NT2/D1 (cell line): Measurements from ENCODE around the gene CBR3.

Experiments used
- SUZ12 ChIP-seq: IDR thresholded peaks from 2 replicates; pipeline ENCODE4 v1.6.1; 2011; ENCODE audit not compliant: insufficient read length, insufficient read depth; ENCODE audit errors: extremely low read depth
- YY1 ChIP-seq: IDR thresholded peaks from 2 replicates; pipeline ENCODE4 v1.6.1; 2011; ENCODE audit not compliant: insufficient read length, insufficient read depth
- ZNF274 ChIP-seq: IDR thresholded peaks from 2 replicates; pipeline ENCODE4 v1.6.1; 2011; ENCODE audit warnings: mild to moderate bottlenecking, low read depth, low read length

GRCh38 chr21:36104317-36105300 lies 30.3 kb upstream of the CBR3 start:
- no peak for TF ChIP-seq ZNF274
- no peak for TF ChIP-seq YY1
- TF ChIP-seq SUZ12: no peak
